ENCODE data around the gene CDK5RAP1.

CDK5RAP1 gene

GRCh38 chr20:33311996-33312395, 89.3 kb downstream of the CDK5RAP1 start:
- DNase-seq (ENCODE audit: low read depth): no peak
- no peak overlapping the region for H3K4me3 ChIP-seq (ENCODE audit: low read depth, low read length)

- no peak overlapping the region for H3K4me3 ChIP-seq (ENCODE audit: low read depth, low read length)
- no peak for DNase-seq (ENCODE audit: low read depth)
Measured at GRCh38 chr20:33311011-33311410, 90.3 kb downstream of the CDK5RAP1 start.

- no peak overlapping the region for H3K4me3 ChIP-seq (ENCODE audit: low read depth, low read length)
- DNase-seq (ENCODE audit: low read depth): no peak
Measured at GRCh38 chr20:33310327-33310899, 90.9 kb downstream of the CDK5RAP1 start.

GRCh38 chr20:33309631-33310030, 91.7 kb downstream of the CDK5RAP1 start:
- DNase-seq (ENCODE audit: low read depth): no peak

More at GRCh38 chr20:33309631-33310030, 91.7 kb downstream of the CDK5RAP1 start:
- H3K4me3 ChIP-seq (ENCODE audit: low read depth, low read length): no peak overlapping the region
